Measurements from ENCODE around the gene KCNQ1. TPM values are rescaled to one million over a fixed set of nuclear protein-coding genes. Genes with fewer than 3 reads are reported as not detected.

The KCNQ1 gene
- total and polyA plus RNA-seq, 9 of the 15 experiments (the other 6 are each of a cell fraction or from before 2014, with no cell fraction given): 0.44 TPM; not detected in 8

DNA sequence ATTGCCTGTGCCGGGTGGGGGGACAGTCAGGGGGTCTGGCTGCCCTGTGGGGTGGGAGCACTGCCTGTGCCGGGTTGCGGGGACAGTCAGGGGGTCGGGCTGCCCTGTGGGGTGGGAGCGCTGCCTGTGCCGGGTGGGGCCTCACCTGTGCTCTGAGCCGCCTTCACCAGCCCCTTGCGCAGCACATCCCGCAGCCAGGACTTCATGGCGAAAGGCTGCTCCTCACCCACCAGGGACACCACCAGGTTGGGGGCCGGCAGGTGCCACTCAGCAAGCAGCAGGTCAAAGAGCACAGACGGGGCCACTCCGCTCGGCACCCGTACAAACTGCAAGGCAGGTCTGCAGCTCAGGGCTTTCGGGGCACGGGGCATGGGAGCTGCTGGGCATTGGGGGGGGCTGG, 22.8 kb upstream of the KCNQ1 start (continued):
- TF ChIP-seq, protein P1, sequence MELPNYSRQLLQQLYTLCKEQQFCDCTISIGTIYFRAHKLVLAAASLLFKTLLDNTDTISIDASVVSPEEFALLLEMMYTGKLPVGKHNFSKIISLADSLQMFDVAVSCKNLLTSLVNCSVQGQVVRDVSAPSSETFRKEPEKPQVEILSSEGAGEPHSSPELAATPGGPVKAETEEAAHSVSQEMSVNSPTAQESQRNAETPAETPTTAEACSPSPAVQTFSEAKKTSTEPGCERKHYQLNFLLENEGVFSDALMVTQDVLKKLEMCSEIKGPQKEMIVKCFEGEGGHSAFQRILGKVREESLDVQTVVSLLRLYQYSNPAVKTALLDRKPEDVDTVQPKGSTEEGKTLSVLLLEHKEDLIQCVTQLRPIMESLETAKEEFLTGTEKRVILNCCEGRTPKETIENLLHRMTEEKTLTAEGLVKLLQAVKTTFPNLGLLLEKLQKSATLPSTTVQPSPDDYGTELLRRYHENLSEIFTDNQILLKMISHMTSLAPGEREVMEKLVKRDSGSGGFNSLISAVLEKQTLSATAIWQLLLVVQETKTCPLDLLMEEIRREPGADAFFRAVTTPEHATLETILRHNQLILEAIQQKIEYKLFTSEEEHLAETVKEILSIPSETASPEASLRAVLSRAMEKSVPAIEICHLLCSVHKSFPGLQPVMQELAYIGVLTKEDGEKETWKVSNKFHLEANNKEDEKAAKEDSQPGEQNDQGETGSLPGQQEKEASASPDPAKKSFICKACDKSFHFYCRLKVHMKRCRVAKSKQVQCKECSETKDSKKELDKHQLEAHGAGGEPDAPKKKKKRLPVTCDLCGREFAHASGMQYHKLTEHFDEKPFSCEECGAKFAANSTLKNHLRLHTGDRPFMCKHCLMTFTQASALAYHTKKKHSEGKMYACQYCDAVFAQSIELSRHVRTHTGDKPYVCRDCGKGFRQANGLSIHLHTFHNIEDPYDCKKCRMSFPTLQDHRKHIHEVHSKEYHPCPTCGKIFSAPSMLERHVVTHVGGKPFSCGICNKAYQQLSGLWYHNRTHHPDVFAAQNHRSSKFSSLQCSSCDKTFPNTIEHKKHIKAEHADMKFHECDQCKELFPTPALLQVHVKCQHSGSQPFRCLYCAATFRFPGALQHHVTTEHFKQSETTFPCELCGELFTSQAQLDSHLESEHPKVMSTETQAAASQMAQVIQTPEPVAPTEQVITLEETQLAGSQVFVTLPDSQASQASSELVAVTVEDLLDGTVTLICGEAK (IDR thresholded peaks at IDR 0.05): no peak
- TF ChIP-seq, protein P1 (CRISPR knock-in tag; IDR thresholded peaks at IDR 0.05): no peak
